Activated naive CD8-positive, alpha-beta T cell treated with anti-CD3 and anti-CD28 coated beads, Interleukin-2, amount 50 U/mL, for 24 hours (primary cell): ENCODE results near the gene C12orf43.

Source experiments
- ATAC-seq: fragments of 150-1000 bp; cut with Tn5 transposase; one replicate; pipeline ENCODE4 v1.10.0; 2021
- DNase-seq: peaks from one replicate; pipeline ENCODE4 v3.0.0; 2021
- H3K27ac Mint-ChIP-seq: one replicate; pipeline ENCODE4 v1.8.0; 2021; ENCODE audit warnings: mild to moderate bottlenecking, mixed read lengths
- H3K27me3 Mint-ChIP-seq: one replicate; pipeline ENCODE4 v1.8.0; 2021; ENCODE audit warnings: mixed read lengths
- H3K36me3 Mint-ChIP-seq: one replicate; pipeline ENCODE4 v1.8.0; 2021; ENCODE audit warnings: low read depth, mixed read lengths
- H3K4me1 Mint-ChIP-seq: one replicate; pipeline ENCODE4 v1.8.0; 2021; ENCODE audit warnings: mixed read lengths
- H3K4me3 Mint-ChIP-seq: one replicate; pipeline ENCODE4 v1.8.0; 2021; ENCODE audit warnings: mild to moderate bottlenecking, moderate library complexity, mixed read lengths
- H3K9me3 Mint-ChIP-seq: one replicate; pipeline ENCODE4 v1.8.0; 2021; ENCODE audit warnings: mixed read lengths

The C12orf43 gene

GRCh38 chr12:120979862-120980696 is 36.2 kb downstream of the C12orf43 start:
- ATAC-seq (no peak), DNase-seq (no peak)
- H3K27ac Mint-ChIP-seq: no peak overlapping the region
- H3K27me3 Mint-ChIP-seq: no peaks in the 10 kb centered on the region
- H3K36me3 Mint-ChIP-seq: no peaks in the 10 kb centered on the region
- no peaks in the 10 kb centered on the region for H3K9me3 Mint-ChIP-seq
- H3K4me3 Mint-ChIP-seq: no peak overlapping the region
- H3K4me1 Mint-ChIP-seq: no peaks in the 10 kb centered on the region

GRCh38 chr12:120979220-120979861 is 36.9 kb downstream of the C12orf43 start:
- Mint-ChIP-seq H3K9me3 (no peaks in the 10 kb centered on the region), H3K36me3 (no peaks in the 10 kb centered on the region), H3K4me3 (no peak overlapping the region), H3K4me1 (no peaks in the 10 kb centered on the region), H3K27ac (no peak overlapping the region), H3K27me3 (no peaks in the 10 kb centered on the region)
- ATAC-seq (no peak), DNase-seq (no peak)

- DNase-seq (no peak), ATAC-seq (no peak)
- Mint-ChIP-seq H3K4me1 (no peaks in the 10 kb centered on the region), H3K9me3 (no peaks in the 10 kb centered on the region), H3K36me3 (no peaks in the 10 kb centered on the region), H3K27me3 (no peaks in the 10 kb centered on the region), H3K27ac (no peak within 1 kb of the TSS), H3K4me3 (no peak within 1 kb of the TSS)
Observed at GRCh38 chr12:120978296-120979219, 37.7 kb downstream of the C12orf43 start, which contains the start of gene HNF1A. HNF1A (plus strand) TSS chr12:120978543; CDS start chr12:120978769, 226 bp downstream.

DNA sequence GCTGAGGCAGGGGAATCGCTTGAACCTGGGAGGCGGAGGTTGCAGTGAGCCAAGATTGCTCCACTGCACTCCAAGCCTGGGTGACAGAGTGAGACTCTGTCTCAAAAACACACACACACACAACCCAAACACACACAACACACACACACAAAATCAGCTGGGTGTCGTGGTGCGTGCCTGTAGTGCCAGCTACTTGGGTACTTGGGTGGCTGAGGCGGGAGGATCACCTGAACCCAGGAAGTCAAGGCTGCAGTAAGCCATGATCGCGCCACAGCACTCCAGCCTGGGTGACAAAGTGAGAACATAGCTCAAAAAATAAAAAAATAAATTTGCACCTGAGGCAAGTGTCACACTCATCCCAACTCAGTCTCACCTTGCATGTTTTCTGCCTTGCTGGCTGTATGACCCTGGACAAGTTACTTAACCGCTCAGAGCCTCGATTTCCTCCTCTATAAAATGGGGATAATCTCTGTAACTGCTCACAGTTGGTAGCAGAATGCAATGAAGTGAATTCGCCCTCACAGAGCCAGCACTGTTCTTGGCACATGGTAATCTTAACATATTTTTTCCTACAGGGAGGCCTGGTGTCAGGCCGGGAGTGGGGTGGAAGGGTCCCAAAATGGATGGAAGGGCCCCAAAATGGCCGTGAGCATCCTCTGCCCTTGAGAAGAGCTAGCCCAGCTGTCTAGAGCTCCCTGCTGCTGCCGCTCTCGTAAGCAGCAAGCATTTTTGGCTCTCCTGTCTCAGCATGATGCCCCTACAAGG is 38.6 kb downstream of the C12orf43 start:
- DNase-seq: no peak
- no peak for ATAC-seq
- Mint-ChIP-seq H3K4me3 (no peak overlapping the region), H3K27ac (no peak overlapping the region), H3K36me3 (no peaks in the 10 kb centered on the region), H3K27me3 (no peaks in the 10 kb centered on the region), H3K4me1 (no peaks in the 10 kb centered on the region), H3K9me3 (no peaks in the 10 kb centered on the region)

DNA sequence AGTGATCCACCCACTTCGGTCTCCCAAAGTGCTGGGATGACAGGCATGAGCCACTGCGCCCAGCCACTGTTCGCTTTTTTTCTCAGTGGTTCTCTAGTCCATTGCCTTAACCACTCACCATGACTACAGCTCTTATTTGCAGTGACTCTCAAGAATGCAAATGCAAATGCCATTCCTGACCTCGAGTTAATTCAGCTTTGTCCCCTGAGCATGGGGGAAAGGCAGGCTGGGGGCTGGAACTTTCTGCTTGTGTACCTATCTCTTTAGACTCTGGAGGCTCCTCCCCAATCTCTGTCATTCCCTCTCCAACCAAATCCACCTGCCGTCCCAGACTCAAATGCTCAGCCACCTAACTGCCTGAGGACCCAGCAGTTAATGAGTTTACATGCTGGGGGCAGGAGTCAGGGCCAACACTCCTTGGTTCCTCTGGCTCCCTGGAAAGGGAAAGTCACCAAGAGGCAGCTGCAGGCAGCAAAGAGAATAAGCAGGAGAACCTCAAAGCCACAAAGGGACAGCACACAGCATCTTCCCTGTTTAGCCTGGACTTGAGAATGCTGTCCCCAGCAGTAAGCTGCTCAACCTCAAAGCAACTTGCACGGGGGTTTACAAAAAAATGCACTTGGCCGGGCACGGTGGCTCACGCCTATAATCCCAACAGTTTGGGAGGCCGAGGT is 43.3 kb downstream of the C12orf43 start:
- Mint-ChIP-seq H3K4me3 (no peak overlapping the region), H3K27me3 (no peaks in the 10 kb centered on the region), H3K4me1 (peaks cover 8% of the 10 kb centered on the region), H3K36me3 (no peaks in the 10 kb centered on the region), H3K27ac (no peak overlapping the region), H3K9me3 (no peaks in the 10 kb centered on the region)
- DNase-seq: no peak
- no peak for ATAC-seq

- Mint-ChIP-seq H3K36me3 (no peaks in the 10 kb centered on the region), H3K4me1 (peaks cover 8% of the 10 kb centered on the region), H3K4me3 (no peak overlapping the region), H3K27ac (no peak overlapping the region), H3K27me3 (no peaks in the 10 kb centered on the region), H3K9me3 (no peaks in the 10 kb centered on the region)
- ATAC-seq: peak; percentile 92
- peak; percentile 11 for DNase-seq
Observed at GRCh38 chr12:120971299-120972180, 44.7 kb downstream of the C12orf43 start.

GRCh38 chr12:120970310-120970709 is 46.0 kb downstream of the C12orf43 start:
- Mint-ChIP-seq H3K9me3 (no peaks in the 10 kb centered on the region), H3K27ac (no peak overlapping the region), H3K27me3 (no peaks in the 10 kb centered on the region), H3K4me3 (no peak overlapping the region), H3K4me1 (peaks cover 8% of the 10 kb centered on the region), H3K36me3 (no peaks in the 10 kb centered on the region)
- ATAC-seq: peak; percentile 37
- no peak for DNase-seq

DNA sequence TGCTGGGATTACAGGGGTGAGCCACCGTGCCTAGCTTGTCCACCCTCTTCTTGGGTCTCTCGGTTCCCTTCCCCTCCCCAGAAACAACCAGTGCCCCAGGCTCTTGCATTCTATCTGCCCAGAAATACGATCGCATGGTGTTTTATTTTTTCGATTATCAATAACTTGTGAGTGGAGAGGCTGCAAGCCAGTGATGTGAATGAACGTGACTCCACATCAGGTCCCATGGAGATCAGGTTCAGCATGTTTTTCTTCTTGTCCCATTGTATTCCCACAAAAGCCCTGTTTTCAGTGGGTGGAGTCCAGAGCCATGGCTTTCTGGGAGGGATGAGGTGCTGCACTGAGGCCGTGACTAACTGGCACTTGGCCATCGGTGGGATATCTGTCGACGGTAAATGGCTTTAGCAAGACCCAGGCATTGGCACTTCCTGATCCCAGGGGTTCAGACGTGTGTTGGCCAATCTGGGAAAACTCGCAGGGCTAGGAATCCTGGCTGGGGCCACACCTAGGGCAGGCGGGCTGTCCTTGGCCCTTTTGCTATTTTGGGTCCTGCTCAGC is 50.7 kb downstream of the C12orf43 start:
- Mint-ChIP-seq H3K36me3 (no peaks in the 10 kb centered on the region), H3K4me1 (peaks cover 24% of the 10 kb centered on the region), H3K4me3 (no peak overlapping the region), H3K9me3 (no peaks in the 10 kb centered on the region), H3K27ac (no peak overlapping the region), H3K27me3 (no peaks in the 10 kb centered on the region)
- no peak for DNase-seq
- ATAC-seq: no peak

- no peak for ATAC-seq
- Mint-ChIP-seq H3K9me3 (no peaks in the 10 kb centered on the region), H3K36me3 (no peaks in the 10 kb centered on the region), H3K4me3 (no peak overlapping the region), H3K27ac (no peak overlapping the region), H3K27me3 (no peaks in the 10 kb centered on the region), H3K4me1 (peaks cover 37% of the 10 kb centered on the region)
- DNase-seq: no peak
Observed at GRCh38 chr12:120964298-120964697, 52.0 kb downstream of the C12orf43 start.

GRCh38 chr12:120962532-120963020 is 53.7 kb downstream of the C12orf43 start:
- ATAC-seq (peak; percentile 50), DNase-seq (no peak)
- peaks cover 42% of the 10 kb centered on the region for H3K4me1 Mint-ChIP-seq
- no peaks in the 10 kb centered on the region for H3K9me3 Mint-ChIP-seq
- no peaks in the 10 kb centered on the region for H3K27me3 Mint-ChIP-seq
- peak overlapping the region; percentile 72 for H3K27ac Mint-ChIP-seq
- no peak overlapping the region for H3K4me3 Mint-ChIP-seq
- no peaks in the 10 kb centered on the region for H3K36me3 Mint-ChIP-seq

DNA sequence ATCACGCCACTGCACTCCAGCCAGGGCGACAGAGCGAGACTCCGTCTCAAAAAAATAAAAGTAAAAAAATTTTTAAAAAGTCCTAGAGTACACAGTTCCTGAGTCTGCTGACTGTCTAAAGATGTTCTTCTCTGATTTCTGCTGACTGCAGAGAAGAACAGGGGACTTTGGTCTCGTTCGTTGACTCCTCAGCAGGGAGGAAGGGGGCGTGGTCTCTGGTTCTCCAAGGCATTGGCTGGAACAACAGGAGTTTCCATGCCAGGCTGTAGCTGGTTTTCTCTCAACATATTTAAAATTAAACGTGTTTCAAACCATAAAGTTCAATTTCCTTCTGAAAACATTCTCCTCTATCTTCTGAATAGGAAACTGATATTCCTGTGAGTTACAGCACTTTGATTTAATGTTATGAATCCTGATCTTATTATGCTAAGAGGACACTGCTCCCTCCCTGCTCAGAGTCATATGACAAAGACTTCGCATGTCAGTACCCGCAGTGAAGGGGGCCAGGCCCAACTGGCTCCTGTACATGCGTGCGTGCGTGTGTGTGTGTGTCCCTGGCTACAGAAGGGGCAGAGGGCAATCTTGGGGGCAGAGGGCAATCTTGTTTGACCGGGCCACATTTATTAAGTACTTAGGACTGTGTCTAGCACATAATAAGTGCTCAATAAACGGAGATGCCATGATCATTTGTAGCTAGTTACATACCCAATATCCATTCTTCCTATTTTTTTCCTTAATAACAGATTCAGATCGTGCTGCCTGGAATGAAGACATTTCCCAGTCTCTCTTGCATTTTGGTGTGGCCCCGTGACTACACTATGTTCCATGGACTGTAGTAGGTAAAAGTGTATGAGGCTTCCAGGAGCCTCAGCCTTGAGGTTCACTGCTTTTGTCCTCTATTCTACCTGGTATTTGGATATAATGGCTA is 54.4 kb downstream of the C12orf43 start:
- Mint-ChIP-seq H3K4me3 (no peak overlapping the region), H3K36me3 (no peaks in the 10 kb centered on the region), H3K27me3 (no peaks in the 10 kb centered on the region), H3K4me1 (peaks cover 42% of the 10 kb centered on the region), H3K9me3 (no peaks in the 10 kb centered on the region), H3K27ac (peak overlapping the region; percentile 72)
- DNase-seq: no peak
- no peak for ATAC-seq

DNA sequence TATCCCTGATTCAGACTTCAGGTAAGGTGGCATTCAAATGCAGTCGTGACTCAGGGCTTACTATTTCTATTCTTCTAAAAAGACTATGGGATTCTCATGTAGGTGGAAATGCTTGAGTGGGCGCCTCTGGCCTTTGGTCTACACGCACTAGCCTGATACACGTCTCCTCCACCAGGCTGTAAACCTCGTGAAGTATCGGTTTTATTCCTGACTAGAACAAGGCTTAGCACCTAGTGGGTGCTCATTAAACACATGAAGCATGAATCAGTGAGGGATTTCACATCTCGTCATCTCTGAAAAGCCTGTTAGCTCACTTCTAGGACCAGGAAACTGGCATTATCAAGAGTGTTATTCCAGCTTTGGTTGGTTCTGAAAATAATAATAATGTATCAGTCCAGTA is 55.6 kb downstream of the C12orf43 start:
- no peaks in the 10 kb centered on the region for H3K9me3 Mint-ChIP-seq
- no peaks in the 10 kb centered on the region for H3K36me3 Mint-ChIP-seq
- peak; percentile 58 for ATAC-seq
- peaks cover 42% of the 10 kb centered on the region for H3K4me1 Mint-ChIP-seq
- peak; percentile 19 for DNase-seq
- H3K27ac Mint-ChIP-seq: peak overlapping the region; percentile 77
- no peaks in the 10 kb centered on the region for H3K27me3 Mint-ChIP-seq
- no peak overlapping the region for H3K4me3 Mint-ChIP-seq
